Uterus (tissue), 4 donors: ENCODE measurements around the gene RAB3C. TPM values are rescaled to one million over a fixed set of nuclear protein-coding genes. Genes with fewer than 3 reads are reported as not detected.

ENCODE experiments used
- DNase-seq, 2 donors: peaks; one replicate each; pipeline ENCODE4 v3.0.0-alpha.2; 2019 to 2020
- H3K27ac ChIP-seq, 2 donors: fragments of 200-600 bp; sonication (generic); 1 replicate in 1 of 2; 2 replicates in 1 of 2; pipeline ENCODE4 v1.5.1; 2016 to 2018
- H3K27me3 ChIP-seq, 2 donors: fragments of 200-600 bp; sonication (generic); one replicate each; pipeline ENCODE4 v1.5.1; 2018 to 2019; ENCODE audit warnings: control low read depth in 1 of 2
- H3K36me3 ChIP-seq, 2 donors: fragments of 200-600 bp; sonication (generic); one replicate each; pipeline ENCODE4 v1.5.1; 2019; ENCODE audit warnings: control low read depth in 1 of 2
- H3K4me1 ChIP-seq, 2 donors: fragments of 200-600 bp; sonication (generic); one replicate each; pipeline ENCODE4 v1.5.1; 2018 to 2019; ENCODE audit warnings: control low read depth in 1 of 2
- H3K4me3 ChIP-seq, 2 donors: fragments of 200-600 bp; sonication (generic); 1 replicate in 1 of 2; 2 replicates in 1 of 2; pipeline ENCODE4 v1.5.1; 2018 to 2019; ENCODE audit warnings: mild to moderate bottlenecking in 1 of 2
- H3K9me3 ChIP-seq, 2 donors: fragments of 200-600 bp; sonication (generic); one replicate each; pipeline ENCODE4 v1.5.1; 2019; ENCODE audit warnings: control low read depth in 1 of 2
- CTCF ChIP-seq, 4 experiments: fragments of 200-600 bp in 2 of 4; fragments of 450-650 bp in 2 of 4; sonication (generic) in 2 of 4; IDR thresholded peaks; one replicate each; pipeline ENCODE4 v1.5.1; 2016 to 2019; ENCODE audit warnings: antibody characterized with exemption in 4 of 4, mild to moderate bottlenecking in 2 of 4, moderate library complexity in 1 of 4
- POLR2A ChIP-seq, 2 donors: fragments of 450-650 bp; IDR thresholded peaks; one replicate each; pipeline ENCODE4 v1.6.1; 2016; ENCODE audit warnings: antibody characterized with exemption in 2 of 2, mild to moderate bottlenecking in 1 of 2, moderate library complexity in 1 of 2
- intact Hi-C: fragments of 100-400 bp; cut with DNase I; formaldehyde crosslinking; loops from one replicate; pipeline ENCODE4 v1.15.1; 2023; ENCODE audit warnings: low total_unique reads
- total RNA-seq, 4 donors: library from RNA; depleted of rRNA in 3 of 4; stranded (reverse); fragments of >200 nt in 3 of 4; gene quantifications; one replicate each; pipeline versions ENCODE4 v1.1.0 to v1.2.4, GENCODE V29; 2014 to 2023
- donor health status: DM: yes; HTN: yes; CAD: no.

Gene RAB3C
- total RNA-seq, 4 donors from 2014 or later = 0.59 to 2.1 (median 0.83) TPM; not detected in 1

- H3K36me3 ChIP-seq = no peaks in the 10 kb centered on the region
- no peak for TF ChIP-seq CTCF (IDR thresholded peaks at IDR 0.05)
- TF ChIP-seq POLR2A (IDR thresholded peaks at IDR 0.05) = no peak
- intact Hi-C loops = no loop called here
- no peak overlapping the region for H3K27ac ChIP-seq
- H3K9me3 ChIP-seq = no peaks in the 10 kb centered on the region
- H3K27me3 ChIP-seq = no peaks in the 10 kb centered on the region
- no peak overlapping the region for H3K4me3 ChIP-seq
- H3K4me1 ChIP-seq = no peaks in the 10 kb centered on the region
- no peak for DNase-seq
Measured at GRCh38 chr5:58842852-58843251, 260.0 kb downstream of the RAB3C start.

- Histone ChIP-seq H3K27me3 (no peaks in the 10 kb centered on the region), H3K4me3 (no peak overlapping the region), H3K4me1 (no peaks in the 10 kb centered on the region), H3K27ac (no peak overlapping the region), H3K9me3 (no peaks in the 10 kb centered on the region), H3K36me3 (no peaks in the 10 kb centered on the region)
- TF ChIP-seq POLR2A (IDR thresholded peaks at IDR 0.05) (no peak), CTCF (IDR thresholded peaks at IDR 0.05) (no peak)
- DNase-seq = no peak
- intact Hi-C loops = no loop called here
Measured at GRCh38 chr5:58844395-58844794, 261.5 kb downstream of the RAB3C start.

- Histone ChIP-seq H3K9me3 (no peaks in the 10 kb centered on the region), H3K4me3 (no peak overlapping the region), H3K36me3 (no peaks in the 10 kb centered on the region), H3K4me1 (no peaks in the 10 kb centered on the region), H3K27ac (no peak overlapping the region), H3K27me3 (no peaks in the 10 kb centered on the region)
- intact Hi-C loops = no loop called here
- DNase-seq = no peak
- TF ChIP-seq CTCF (IDR thresholded peaks at IDR 0.05) (no peak), POLR2A (IDR thresholded peaks at IDR 0.05) (no peak)
Measured at GRCh38 chr5:58847041-58847440, 264.2 kb downstream of the RAB3C start.

GRCh38 chr5:58849223-58849622 lies 266.3 kb downstream of the RAB3C start:
- intact Hi-C loops = no loop called here

More at GRCh38 chr5:58849223-58849622, 266.3 kb downstream of the RAB3C start:
- H3K36me3 ChIP-seq = no peaks in the 10 kb centered on the region
- no peaks in the 10 kb centered on the region for H3K9me3 ChIP-seq
- H3K4me3 ChIP-seq = no peak overlapping the region
- DNase-seq = no peak
- H3K27me3 ChIP-seq = no peaks in the 10 kb centered on the region
- H3K4me1 ChIP-seq = no peaks in the 10 kb centered on the region
- TF ChIP-seq CTCF (IDR thresholded peaks at IDR 0.05) = no peak
- TF ChIP-seq POLR2A (IDR thresholded peaks at IDR 0.05) = no peak
- no peak overlapping the region for H3K27ac ChIP-seq
